ENCODE data around the gene TRAF6.

DNA sequence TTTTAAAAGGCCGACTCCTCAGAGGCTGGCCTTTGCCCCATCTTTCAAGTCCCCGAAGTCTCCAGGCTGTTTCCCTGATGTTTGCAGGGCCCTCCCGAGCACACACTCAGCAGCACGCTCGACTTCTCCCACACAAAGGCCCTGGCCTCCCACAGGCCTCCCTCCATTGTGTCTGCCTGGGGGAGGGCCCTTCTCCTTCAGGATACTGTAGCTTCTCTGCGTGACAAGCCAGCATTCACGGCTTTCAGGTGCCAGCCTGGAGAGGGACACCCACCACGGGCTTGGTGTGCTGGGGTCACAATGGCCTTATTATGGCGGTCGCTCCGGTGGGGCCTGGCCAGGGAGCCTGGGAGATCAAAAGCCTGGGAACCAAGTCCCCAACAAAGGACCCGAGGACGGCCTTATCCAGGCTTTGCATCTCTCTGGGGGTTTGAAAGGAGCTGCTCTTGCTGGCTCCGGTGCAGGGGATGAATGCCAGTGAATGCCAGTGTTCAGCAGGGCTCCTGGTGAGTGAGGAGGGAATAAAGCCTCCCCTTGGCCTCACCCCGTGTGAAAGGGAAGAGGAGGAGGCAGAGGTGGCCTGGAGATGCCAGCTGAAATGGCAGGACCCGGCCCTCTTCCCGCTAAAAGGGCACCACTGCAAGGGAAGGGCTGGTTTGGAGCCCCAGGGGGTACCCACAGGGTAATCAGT, 55.0 kb downstream of the TRAF6 start:
- TF ChIP-seq, protein P1, sequence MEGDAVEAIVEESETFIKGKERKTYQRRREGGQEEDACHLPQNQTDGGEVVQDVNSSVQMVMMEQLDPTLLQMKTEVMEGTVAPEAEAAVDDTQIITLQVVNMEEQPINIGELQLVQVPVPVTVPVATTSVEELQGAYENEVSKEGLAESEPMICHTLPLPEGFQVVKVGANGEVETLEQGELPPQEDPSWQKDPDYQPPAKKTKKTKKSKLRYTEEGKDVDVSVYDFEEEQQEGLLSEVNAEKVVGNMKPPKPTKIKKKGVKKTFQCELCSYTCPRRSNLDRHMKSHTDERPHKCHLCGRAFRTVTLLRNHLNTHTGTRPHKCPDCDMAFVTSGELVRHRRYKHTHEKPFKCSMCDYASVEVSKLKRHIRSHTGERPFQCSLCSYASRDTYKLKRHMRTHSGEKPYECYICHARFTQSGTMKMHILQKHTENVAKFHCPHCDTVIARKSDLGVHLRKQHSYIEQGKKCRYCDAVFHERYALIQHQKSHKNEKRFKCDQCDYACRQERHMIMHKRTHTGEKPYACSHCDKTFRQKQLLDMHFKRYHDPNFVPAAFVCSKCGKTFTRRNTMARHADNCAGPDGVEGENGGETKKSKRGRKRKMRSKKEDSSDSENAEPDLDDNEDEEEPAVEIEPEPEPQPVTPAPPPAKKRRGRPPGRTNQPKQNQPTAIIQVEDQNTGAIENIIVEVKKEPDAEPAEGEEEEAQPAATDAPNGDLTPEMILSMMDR (IDR thresholded peaks at IDR 0.05), result no peak
- TF ChIP-seq POLR2A (IDR thresholded peaks at IDR 0.05), result no peak

Measured in heart left ventricle (tissue), 13 donors.